MM.1S (cell line): ENCODE data around the gene SERPINB3.

Source experiments
- DNase-seq: peaks from one replicate; pipeline ENCODE4 v3.0.0-alpha.2; 2015
- H2AFZ ChIP-seq: fragments of 300-600 bp; sonication (generic); 2 replicates; pipeline ENCODE4 v1.6.0; 2016; ENCODE audit warnings: antibody characterized with exemption, low read length
- H3F3A ChIP-seq: fragments of 300-600 bp; sonication (generic); 2 replicates; pipeline ENCODE4 v1.6.1; 2016; ENCODE audit warnings: mild to moderate bottlenecking, antibody characterized with exemption, low read length, moderate library complexity, mixed read lengths; ENCODE audit not compliant: insufficient read depth
- H3K27ac ChIP-seq: fragments of 300-600 bp; sonication (generic); 2 replicates; pipeline ENCODE4 v1.5.1; 2016; ENCODE audit warnings: mild to moderate bottlenecking, low read length
- H3K27me3 ChIP-seq: fragments of 300-600 bp; sonication (generic); replicated peaks from 2 replicates; pipeline ENCODE4 v1.6.0; 2016; ENCODE audit warnings: low read length; ENCODE audit not compliant: insufficient read depth
- H3K36me3 ChIP-seq: fragments of 300-600 bp; sonication (generic); replicated peaks from 2 replicates; pipeline ENCODE4 v1.6.1; 2016; ENCODE audit warnings: mild to moderate bottlenecking, low read length, mixed read lengths; ENCODE audit not compliant: insufficient read depth
- H3K4me1 ChIP-seq: fragments of 300-600 bp; sonication (generic); 2 replicates; pipeline ENCODE4 v1.6.1; 2016; ENCODE audit warnings: low read length, mixed read lengths
- H3K4me2 ChIP-seq: fragments of 300-600 bp; sonication (generic); 2 replicates; pipeline ENCODE4 v1.6.0; 2016; ENCODE audit warnings: low read depth, low read length
- H3K4me3 ChIP-seq: fragments of 300-600 bp; sonication (generic); 2 replicates; pipeline ENCODE4 v1.5.1; 2016; ENCODE audit warnings: low read length, mixed read lengths
- H3K79me2 ChIP-seq: fragments of 300-600 bp; sonication (generic); 2 replicates; pipeline ENCODE4 v1.6.1; 2016; ENCODE audit warnings: mixed run types, low read length, mixed read lengths
- H3K9ac ChIP-seq: fragments of 300-600 bp; sonication (generic); 2 replicates; pipeline ENCODE4 v1.6.1; 2016; ENCODE audit warnings: low read length, mixed read lengths
- H3K9me2 ChIP-seq: fragments of 300-600 bp; sonication (generic); replicated peaks from 2 replicates; pipeline ENCODE4 v1.6.1; 2016; ENCODE audit warnings: mild to moderate bottlenecking, low read length, mixed read lengths; ENCODE audit not compliant: insufficient read depth
- H3K9me3 ChIP-seq: fragments of 300-600 bp; sonication (generic); replicated peaks from 2 replicates; pipeline ENCODE4 v1.6.1; 2016; ENCODE audit warnings: mild to moderate bottlenecking, low read length, mixed read lengths; ENCODE audit not compliant: insufficient read depth
- H4K20me1 ChIP-seq: fragments of 300-600 bp; sonication (generic); 2 replicates; pipeline ENCODE4 v1.6.1; 2016; ENCODE audit warnings: mild to moderate bottlenecking, low read length, moderate library complexity, mixed read lengths; ENCODE audit not compliant: insufficient read depth
- EZH2 ChIP-seq: fragments of 300-600 bp; sonication (generic); optimal IDR thresholded peaks from 2 replicates; pipeline ENCODE3; 2017; ENCODE audit warnings: low read depth, mild to moderate bottlenecking, antibody characterized with exemption, low read length, mixed read lengths
- EZH2phosphoT487 ChIP-seq: fragments of 300-600 bp; sonication (generic); IDR thresholded peaks from 2 replicates; pipeline ENCODE4 v1.6.1; 2018; ENCODE audit warnings: antibody characterized with exemption, low read length
- TF ChIP-seq, protein P1 (sequence below): fragments of 300-600 bp; sonication (generic); IDR thresholded peaks from 2 replicates; pipeline ENCODE4 v1.5.1; 2016; ENCODE audit warnings: antibody characterized with exemption, low read length, mixed read lengths

SERPINB3 gene

GRCh38 chr18:63684718-63685117 lies 23.0 kb upstream of the SERPINB3 start:
- Histone ChIP-seq H3K9me2 (no peaks in the 10 kb centered on the region), H3K4me2 (no peak overlapping the region), H4K20me1 (no peaks in the 10 kb centered on the region), H3K36me3 (no peaks in the 10 kb centered on the region), H3K27ac (no peak overlapping the region), H3K4me3 (no peak overlapping the region), H3K9ac (no peak overlapping the region), H3K27me3 (no peaks in the 10 kb centered on the region), H3K79me2 (no peaks in the 10 kb centered on the region), H3K9me3 (no peaks in the 10 kb centered on the region), H2AFZ (no peak overlapping the region), H3K4me1 (no peaks in the 10 kb centered on the region), H3F3A (no peaks in the 10 kb centered on the region)
- TF ChIP-seq, protein P1, sequence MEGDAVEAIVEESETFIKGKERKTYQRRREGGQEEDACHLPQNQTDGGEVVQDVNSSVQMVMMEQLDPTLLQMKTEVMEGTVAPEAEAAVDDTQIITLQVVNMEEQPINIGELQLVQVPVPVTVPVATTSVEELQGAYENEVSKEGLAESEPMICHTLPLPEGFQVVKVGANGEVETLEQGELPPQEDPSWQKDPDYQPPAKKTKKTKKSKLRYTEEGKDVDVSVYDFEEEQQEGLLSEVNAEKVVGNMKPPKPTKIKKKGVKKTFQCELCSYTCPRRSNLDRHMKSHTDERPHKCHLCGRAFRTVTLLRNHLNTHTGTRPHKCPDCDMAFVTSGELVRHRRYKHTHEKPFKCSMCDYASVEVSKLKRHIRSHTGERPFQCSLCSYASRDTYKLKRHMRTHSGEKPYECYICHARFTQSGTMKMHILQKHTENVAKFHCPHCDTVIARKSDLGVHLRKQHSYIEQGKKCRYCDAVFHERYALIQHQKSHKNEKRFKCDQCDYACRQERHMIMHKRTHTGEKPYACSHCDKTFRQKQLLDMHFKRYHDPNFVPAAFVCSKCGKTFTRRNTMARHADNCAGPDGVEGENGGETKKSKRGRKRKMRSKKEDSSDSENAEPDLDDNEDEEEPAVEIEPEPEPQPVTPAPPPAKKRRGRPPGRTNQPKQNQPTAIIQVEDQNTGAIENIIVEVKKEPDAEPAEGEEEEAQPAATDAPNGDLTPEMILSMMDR: no peak
- no peak for TF ChIP-seq EZH2phosphoT487
- TF ChIP-seq EZH2: no peak
- DNase-seq: no peak

- no peak overlapping the region for H2AFZ ChIP-seq
- H3K9me3 ChIP-seq: no peaks in the 10 kb centered on the region
- H3K79me2 ChIP-seq: no peaks in the 10 kb centered on the region
- no peak overlapping the region for H3K4me2 ChIP-seq
- H3K4me1 ChIP-seq: no peaks in the 10 kb centered on the region
- H4K20me1 ChIP-seq: no peaks in the 10 kb centered on the region
- DNase-seq: no peak
- H3K9me2 ChIP-seq: no peaks in the 10 kb centered on the region
- H3K27me3 ChIP-seq: no peaks in the 10 kb centered on the region
- no peak overlapping the region for H3K27ac ChIP-seq
- no peak overlapping the region for H3K4me3 ChIP-seq
- TF ChIP-seq EZH2: no peak
- TF ChIP-seq, protein P1: no peak
- TF ChIP-seq EZH2phosphoT487: no peak
- H3F3A ChIP-seq: no peaks in the 10 kb centered on the region
- no peaks in the 10 kb centered on the region for H3K36me3 ChIP-seq
- H3K9ac ChIP-seq: no peak overlapping the region
These were observed 22.2 kb upstream of the SERPINB3 start for GRCh38 chr18:63683890-63684289.

DNA sequence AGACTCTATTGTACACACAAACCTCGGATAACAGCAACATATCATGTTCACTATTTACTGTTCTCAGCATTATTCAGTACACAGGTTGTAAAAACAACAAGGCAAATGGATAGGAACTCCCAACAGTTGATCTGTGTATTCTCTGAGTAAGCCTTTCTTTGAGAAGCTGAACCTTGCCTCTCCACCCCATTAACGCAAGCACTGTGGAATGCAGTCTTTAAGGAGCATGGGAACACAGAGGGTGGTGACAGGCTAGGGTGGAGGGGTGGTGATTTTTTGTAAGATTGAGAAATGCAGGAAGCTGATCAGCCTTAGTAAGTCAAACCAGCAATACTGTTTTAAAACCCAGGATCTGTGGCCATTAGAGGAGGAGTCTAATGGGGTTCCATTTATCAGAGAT lies 21.5 kb upstream of the SERPINB3 start:
- no peak for DNase-seq
- H3K9me3 ChIP-seq: no peaks in the 10 kb centered on the region
- H3F3A ChIP-seq: no peaks in the 10 kb centered on the region
- no peak overlapping the region for H3K4me3 ChIP-seq
- H3K9me2 ChIP-seq: no peaks in the 10 kb centered on the region
- no peaks in the 10 kb centered on the region for H3K4me1 ChIP-seq
- no peaks in the 10 kb centered on the region for H3K36me3 ChIP-seq
- no peaks in the 10 kb centered on the region for H4K20me1 ChIP-seq
- no peak overlapping the region for H3K4me2 ChIP-seq
- H3K9ac ChIP-seq: no peak overlapping the region
- no peaks in the 10 kb centered on the region for H3K79me2 ChIP-seq
- no peak overlapping the region for H3K27ac ChIP-seq
- no peaks in the 10 kb centered on the region for H3K27me3 ChIP-seq
- TF ChIP-seq, protein P1: no peak
- TF ChIP-seq EZH2phosphoT487 (no peak), EZH2 (no peak)
- no peak overlapping the region for H2AFZ ChIP-seq
